ENCODE results near the gene SPRYD7.

GRCh38 chr13:49953560-49953959, 17.4 kb upstream of the SPRYD7 start:
- no peak for TF ChIP-seq POLR2A (IDR thresholded peaks at IDR 0.05; ENCODE audit: low read length)
- TF ChIP-seq GATA1 (IDR thresholded peaks at IDR 0.05; ENCODE audit: low read depth, low read length) = no peak
